Measurements from ENCODE around the gene MSANTD1. TPM values are rescaled to one million over a fixed set of nuclear protein-coding genes. Genes with fewer than 3 reads are reported as not detected.

MSANTD1 gene
- total and polyA plus RNA-seq, 10 of the 15 experiments (the other 5 are each of a cell fraction or from before 2014, with no cell fraction given) = 0.07 to 0.87 (median 0.22) TPM; not detected in 2

DNA sequence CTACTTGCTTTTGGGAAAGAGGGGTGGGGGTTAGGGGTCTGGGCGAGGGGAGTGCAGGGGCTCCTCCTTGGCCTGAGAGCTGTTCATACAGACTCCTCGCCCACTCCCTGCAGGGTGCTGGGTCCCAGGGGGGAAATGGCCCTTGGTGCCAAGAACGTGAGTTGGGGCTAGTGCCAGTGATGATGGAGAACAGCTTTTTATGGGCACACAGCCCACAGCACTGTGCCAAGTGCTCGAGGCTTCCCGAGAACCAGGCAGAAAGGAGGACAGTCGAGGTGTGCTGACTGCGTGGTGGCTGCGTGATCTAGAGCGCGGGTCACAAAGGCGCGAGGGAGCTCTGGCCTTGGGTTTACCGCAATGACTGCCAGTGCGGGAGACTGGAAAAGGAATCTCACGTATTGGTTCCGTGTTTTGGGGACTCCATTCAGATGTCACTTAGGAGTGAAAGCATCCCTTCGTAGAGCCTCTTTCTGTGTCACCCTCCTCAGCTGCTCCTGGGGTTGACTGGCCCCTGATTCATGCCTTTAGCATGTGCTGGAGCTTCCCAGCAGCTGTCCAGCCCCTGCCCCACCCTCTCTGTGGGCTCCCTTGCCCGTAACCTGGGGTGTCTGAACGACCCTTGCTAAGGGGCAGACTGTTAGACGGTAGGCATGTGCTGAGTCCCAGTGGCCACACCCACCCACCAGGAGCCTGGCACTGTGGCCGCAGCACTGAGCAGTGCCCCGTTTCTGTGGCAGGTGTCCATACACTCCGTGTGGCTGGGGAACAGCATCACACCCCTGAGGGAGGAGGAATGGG is 20.9 kb upstream of the MSANTD1 start (continued):
- TF ChIP-seq, protein P1, sequence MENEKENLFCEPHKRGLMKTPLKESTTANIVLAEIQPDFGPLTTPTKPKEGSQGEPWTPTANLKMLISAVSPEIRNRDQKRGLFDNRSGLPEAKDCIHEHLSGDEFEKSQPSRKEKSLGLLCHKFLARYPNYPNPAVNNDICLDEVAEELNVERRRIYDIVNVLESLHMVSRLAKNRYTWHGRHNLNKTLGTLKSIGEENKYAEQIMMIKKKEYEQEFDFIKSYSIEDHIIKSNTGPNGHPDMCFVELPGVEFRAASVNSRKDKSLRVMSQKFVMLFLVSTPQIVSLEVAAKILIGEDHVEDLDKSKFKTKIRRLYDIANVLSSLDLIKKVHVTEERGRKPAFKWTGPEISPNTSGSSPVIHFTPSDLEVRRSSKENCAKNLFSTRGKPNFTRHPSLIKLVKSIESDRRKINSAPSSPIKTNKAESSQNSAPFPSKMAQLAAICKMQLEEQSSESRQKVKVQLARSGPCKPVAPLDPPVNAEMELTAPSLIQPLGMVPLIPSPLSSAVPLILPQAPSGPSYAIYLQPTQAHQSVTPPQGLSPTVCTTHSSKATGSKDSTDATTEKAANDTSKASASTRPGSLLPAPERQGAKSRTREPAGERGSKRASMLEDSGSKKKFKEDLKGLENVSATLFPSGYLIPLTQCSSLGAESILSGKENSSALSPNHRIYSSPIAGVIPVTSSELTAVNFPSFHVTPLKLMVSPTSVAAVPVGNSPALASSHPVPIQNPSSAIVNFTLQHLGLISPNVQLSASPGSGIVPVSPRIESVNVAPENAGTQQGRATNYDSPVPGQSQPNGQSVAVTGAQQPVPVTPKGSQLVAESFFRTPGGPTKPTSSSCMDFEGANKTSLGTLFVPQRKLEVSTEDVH (IDR thresholded peaks at IDR 0.05; ENCODE audit: low read depth, partially characterized antibody) = no peak
- TF ChIP-seq BCL11A (IDR thresholded peaks at IDR 0.05; ENCODE audit: low read depth, low read length) (no peak), HDAC2 (IDR thresholded peaks at IDR 0.05) (no peak)

DNA sequence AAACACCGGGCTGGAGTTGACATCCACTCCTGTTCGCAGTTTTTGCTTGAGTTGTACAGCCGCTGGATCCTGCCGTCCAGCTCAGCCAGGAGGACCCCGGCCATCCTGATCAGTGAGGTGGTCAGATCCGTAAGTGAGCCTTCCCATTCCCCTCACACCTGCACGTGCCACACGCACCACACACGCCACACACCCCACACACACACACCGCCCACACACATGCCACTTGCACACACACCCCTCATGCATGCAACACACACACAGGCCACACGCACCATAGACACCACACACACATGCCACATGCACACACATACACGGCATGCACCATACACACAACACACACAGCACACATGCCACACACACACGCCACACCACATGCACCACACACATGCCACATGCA is 20.1 kb upstream of the MSANTD1 start:
- ChIA-PET SMC1A (ENCODE audit: uncharacterized antibody, unreplicated experiment) (no interaction called here), POLR2A (no interaction called here), CTCF (no interaction called here), RAD21 (ENCODE audit: unreplicated experiment) (no interaction called here)
- no peak overlapping the region for H3K9ac ChIP-seq (ENCODE audit: control insufficient read depth, insufficient read depth, low read length)
- H3K4me2 ChIP-seq (ENCODE audit: control insufficient read depth, insufficient read depth) = no peak overlapping the region
- no peak for FAIRE-seq
- in situ Hi-C loops (cut with MboI) (no loop called here), intact Hi-C loops (cut with micrococcal nuclease; ENCODE audit: unreplicated experiment) (no loop called here)
- no peak overlapping the region for H3K4me3 ChIP-seq
- no TSS peak for BruUV-seq (replicated peaks)
- no peak for ATAC-seq
- DNase-seq (ENCODE audit: low read depth, low spot score) = no peak
- no peaks in the 10 kb centered on the region for H3K4me1 ChIP-seq (ENCODE audit: control insufficient read depth, insufficient read depth, low read length)
- H4K20me1 ChIP-seq (ENCODE audit: control insufficient read depth, insufficient read depth) = no peaks in the 10 kb centered on the region
- TF ChIP-seq MYB (IDR thresholded peaks at IDR 0.05; ENCODE audit: borderline replicate concordance, low read depth, low read length) (no peak), CBFB (IDR thresholded peaks at IDR 0.05; ENCODE audit: low read depth) (no peak), HDGF (IDR thresholded peaks at IDR 0.05) (no peak), HDAC6 (IDR thresholded peaks at IDR 0.05; ENCODE audit: unreplicated experiment) (no peak), PBX3 (IDR thresholded peaks at IDR 0.05; ENCODE audit: insufficient replicate concordance, low read depth, low read length) (no peak), SMARCA5 (IDR thresholded peaks at IDR 0.05) (no peak), CHD1 (IDR thresholded peaks at IDR 0.05; ENCODE audit: low read depth, low read length) (no peak), NFYB (IDR thresholded peaks at IDR 0.05; ENCODE audit: insufficient read depth, low read depth, low read length) (no peak), EZH2 (IDR thresholded peaks at IDR 0.05; ENCODE audit: borderline replicate concordance, control insufficient read depth, low read depth, low read length) (no peak)
- H3K9me3 ChIP-seq (replicated peaks; ENCODE audit: control insufficient read depth, insufficient read depth, low read length) = no peaks in the 10 kb centered on the region
- peaks cover 38 to 58% of the 10 kb centered on the region in 2 experiments; a peak in 3 of 4 replicates for H3K36me3 ChIP-seq (ENCODE audit: control insufficient read depth in 2 of 2, insufficient read depth in 2 of 2, low read length in 1 of 2)
- no peak overlapping the region for H2AFZ ChIP-seq (ENCODE audit: control insufficient read depth, low read depth, low read length)
- H3K27ac ChIP-seq (ENCODE audit: control insufficient read depth, insufficient read depth) = no peak overlapping the region
- no peaks in the 10 kb centered on the region for H3K79me2 ChIP-seq (ENCODE audit: control insufficient read depth, insufficient read depth, low read length)
- H3K27me3 ChIP-seq (replicated peaks in 1 of 2; ENCODE audit: control insufficient read depth in 2 of 2, insufficient read depth in 2 of 2, low read length in 1 of 2) = no peaks in the 10 kb centered on the region
- WGBS (ENCODE audit: insufficient coverage, insufficient replicate concordance, low lambda C conversion rate, missing lambda C conversion rate) = 99% methylated on average over 13 of the region's 13 CpGs
